ENCODE data around the gene CLMP.

Gene CLMP

DNA sequence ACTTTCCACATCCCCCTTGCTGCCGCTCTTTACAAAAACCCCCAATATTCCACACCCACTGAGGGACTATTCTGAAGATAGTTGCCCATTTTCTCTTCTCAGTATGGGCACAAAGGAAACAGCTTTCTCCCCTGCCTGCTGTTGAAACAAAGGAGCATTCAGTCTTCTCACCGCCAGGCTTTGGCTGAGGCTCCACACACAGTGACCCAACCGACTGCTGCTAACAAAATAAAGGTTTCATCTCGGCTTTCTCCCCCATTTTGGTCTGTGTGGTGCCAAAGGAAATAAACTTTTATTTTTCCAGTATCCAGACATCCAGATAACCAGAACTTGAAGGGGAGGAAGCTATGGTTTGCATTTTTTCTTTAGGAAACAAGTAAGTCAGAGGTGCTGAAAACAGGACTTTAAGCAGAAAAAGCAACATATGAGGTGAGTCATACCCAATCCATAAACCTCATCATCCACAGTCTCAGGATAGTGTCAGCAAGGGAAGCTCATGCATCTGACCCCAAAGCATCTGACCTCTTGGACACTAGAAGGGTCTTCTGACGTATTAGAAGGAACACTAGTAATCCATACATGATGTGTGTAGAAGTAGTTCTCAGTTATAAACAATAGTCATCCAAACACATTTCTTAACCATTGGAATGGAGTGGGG lies 6.4 kb downstream of the CLMP start:
- peak; percentile 79 for DNase-seq

DNA sequence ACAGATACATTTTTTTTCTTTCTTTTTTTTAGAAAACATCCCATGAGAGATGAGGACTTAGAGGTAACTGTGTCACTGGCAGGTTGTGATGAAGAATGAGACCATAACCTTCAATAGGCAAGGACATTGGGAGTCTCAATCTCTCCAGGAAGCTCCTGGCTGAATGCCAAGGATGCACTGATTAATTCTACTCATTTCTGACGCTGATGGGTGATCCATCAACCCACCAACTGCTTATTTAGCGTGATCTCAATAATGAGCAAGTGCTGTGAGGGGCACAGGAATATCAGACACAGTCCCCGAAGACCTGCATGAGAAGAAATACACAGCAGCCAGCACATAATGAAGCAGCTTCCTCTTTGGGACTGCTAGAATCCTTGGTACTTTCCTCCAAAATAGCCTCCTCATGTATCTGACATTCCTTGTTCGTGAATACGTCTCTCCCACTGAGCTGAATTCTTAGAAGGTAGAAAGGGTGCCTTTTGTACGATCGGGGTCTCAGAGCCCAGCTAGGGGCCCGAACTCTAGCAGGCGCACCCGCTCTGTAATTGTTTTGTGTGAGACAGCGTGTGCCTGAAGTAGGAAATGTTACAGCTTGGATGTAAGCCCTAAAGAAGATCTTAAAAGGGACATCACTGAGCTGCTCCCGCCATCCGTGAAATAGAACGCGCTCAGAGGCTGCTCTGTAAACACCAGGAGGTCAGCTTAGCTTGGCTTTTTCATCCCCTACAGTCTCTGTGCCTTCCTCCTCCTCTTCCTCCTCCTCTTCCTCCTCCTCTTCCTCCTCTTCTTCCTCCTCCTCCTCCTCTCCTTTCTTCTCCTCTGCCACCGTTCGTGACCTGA lies 7.2 kb downstream of the CLMP start:
- peak; percentile 62 for DNase-seq

DNA sequence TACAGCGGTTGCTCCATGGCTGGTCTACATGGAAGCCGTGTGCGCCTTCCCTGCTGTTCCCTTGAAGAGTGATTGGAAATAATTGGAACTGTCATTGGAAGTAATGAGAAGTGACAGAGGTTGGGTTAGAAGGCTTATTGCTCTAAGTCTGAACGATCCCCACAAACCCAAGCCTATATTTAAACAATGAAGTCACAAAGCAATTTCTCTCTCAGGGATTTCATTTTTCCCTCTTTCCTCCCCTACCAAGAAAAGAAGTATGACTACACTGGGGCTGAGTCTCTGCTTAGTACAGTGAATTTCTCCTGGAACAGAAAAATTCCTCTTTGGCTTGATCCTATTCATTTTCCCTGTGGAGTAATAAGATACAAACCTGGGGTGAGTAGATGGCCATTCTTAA lies 7.8 kb downstream of the CLMP start:
- DNase-seq = peak; percentile 32

DNA sequence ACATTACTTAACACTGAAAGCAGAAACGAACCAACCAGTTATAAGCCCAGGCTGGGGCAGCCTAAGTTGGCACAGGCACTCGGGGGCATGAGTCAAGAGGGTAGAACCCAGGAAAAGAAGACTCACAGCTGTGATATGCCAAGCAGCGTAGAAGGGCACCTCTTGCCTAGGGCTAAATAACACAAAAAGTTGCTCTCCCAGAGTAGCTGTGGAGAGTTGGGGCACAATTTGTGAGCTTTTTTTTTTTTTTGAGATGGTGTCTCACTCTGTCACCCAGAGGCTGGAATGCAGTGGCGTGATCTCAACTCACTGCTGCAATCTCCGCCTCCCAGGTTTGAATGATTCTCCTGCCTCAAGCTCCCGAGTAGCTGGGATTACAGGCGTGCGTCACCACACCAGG lies 8.8 kb downstream of the CLMP start:
- DNase-seq = no peak

DNA sequence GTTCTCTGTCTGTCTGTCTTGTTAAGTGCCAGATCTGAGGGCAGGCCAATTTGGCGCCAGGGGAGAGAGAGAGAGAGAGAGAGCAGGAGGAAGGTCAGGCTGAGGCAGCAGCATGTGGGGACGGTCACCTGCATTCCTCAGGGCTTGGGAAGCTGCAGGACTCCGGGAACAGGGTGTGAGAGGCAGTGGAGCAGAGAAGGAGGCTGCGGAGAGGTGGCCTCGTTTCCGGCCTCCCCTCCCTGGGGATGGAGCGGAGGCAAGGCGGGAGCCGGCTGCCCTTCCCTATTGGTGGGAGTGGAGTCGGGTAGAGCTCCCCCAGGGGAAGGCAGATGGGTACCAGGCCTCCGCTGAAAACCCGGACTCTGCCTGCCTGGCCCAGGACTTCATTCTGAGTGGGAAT lies 9.7 kb downstream of the CLMP start:
- no peak for DNase-seq

DNA sequence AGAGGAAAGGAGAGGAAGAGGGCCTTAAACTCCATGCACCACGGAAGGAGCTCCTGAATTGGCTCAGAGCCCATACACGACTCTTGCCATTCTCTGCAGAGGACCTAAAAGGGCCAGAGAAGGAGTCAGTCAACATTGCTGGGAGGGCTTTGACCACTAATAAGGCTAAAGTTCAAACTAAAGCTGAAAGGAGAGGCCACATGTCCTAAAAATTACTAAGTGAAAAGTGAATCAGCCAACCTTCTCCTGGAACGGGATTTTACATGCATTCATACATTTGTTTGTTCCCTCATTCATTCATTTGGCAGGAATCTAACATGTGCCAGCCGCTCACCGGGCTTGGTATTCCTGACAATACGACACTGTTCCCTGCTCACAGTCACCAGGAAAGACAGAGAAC lies 10.5 kb downstream of the CLMP start:
- DNase-seq = no peak

DNA sequence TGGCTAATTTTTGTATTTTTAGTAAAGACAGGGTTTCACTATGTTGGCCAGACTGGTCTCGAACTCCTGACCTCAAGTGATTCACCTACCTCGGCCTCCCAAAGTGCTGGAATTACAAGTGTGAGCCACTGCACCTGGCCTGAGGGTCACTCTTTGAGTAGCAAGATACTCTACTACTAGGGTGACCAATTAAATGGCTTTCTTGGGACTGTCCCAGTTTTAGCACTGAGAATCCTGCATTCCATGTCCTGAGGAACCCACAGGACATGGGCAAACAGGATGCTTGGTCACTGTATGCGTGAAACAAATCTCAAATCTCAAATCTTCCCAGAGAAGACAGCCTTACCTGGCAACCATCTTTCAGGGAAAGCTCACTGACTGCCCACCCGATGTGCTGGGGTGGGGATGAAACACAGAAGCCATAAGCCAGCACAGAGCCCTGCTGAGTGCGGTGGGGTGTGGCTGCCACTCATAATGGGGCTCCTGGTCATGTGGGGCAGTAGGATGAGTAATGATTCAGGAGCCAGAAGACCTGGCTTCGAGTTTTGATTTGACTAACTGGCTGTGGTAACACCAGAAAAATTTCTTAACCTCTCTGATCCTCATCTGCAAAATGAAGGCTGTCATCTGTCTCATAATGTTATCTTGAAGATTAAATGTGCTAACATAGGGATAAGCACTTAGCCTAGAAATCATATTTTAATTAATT lies 11.5 kb downstream of the CLMP start:
- no peak for DNase-seq

DNA sequence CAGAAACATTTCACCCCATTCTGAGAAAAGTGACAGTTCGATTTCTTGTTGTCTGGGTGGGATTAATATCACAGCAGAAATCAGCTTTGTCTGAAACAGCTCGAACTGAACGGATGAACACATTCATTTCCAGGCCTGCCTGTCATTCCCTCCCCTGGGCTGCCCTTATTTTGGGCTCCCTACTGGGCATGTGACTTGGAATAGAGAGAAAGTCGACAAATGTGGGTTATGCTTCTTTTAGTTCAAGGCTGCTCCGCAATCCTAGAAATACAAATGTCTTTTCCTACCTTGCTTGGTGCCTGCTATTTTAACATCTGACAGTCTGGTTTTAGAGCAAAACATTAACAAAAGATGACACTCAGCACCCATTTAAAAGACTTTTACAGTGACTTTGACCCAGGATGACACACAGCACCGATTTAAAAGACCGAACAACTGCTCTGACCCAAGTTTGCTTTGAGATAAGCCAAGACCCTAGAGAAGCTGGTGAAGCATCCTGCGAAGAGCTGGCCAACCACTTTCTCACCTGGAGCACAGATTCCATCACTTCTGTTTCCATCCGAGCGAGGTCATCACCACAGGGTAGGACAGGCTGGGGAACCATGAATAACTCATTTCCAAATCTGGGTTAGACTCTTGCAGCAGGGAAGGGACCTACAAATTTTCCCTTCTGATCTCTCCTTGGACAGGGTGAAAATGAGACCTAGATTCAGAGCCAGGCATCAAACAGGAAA lies 13.1 kb downstream of the CLMP start:
- DNase-seq = no peak

DNA sequence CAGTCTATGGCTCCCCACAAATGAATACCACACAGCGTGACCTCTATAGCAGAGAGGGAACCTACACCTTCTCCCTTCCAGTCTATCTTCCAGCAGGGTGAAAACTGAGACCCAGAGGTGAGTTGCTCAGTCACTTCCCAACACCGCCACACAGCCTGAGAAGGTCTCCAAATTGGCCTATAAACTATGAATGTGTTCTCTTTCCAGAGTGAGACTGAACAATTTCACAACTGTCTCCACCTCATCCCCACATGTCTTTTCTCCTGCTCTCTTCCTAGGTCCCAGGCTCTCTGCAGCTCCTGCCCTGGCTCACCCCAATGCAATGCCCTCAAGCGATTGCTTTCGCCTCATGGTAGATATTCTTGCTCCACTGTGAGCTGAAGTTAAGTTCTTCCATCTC lies 14.0 kb downstream of the CLMP start:
- no peak for DNase-seq

DNA sequence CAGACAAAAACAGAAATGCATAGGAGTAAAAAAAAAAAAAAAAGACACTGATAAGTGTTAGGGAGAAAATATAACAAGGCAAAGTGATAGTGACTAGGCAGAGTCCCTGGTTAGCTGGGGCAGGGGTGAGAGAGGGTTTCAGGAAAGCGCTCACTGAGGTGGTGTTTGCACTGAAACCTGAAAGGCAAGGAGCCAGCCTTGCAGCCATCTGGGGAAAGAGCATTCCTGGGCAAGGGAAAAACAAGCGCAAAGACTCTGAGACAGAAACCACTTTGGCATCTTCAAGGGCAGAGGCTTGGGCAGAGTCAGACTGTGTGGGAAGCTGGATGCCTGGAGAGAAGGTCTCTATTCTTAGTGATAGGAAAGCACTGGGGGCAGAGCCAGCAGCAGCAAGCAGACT lies 14.5 kb downstream of the CLMP start:
- no peak for DNase-seq

DNA sequence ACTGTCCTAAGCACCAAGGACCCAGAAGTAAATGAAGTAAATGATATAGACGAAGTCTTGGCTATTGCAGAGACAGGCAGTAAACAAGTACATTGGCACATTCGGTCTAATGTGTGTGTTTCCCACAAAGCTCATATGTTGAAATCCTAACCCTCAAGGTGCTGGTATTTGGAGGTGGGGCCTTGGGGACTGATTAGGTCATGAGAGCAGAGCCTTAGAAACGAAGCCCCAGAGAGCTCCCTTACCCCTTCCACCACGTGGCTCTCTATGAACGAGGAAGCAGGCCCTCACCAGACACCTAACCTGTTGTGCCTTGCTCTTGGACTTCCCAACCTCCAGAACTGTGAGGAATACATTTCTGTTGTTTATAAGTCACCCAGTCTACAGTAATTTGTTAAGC lies 14.9 kb downstream of the CLMP start:
- no peak for DNase-seq

DNA sequence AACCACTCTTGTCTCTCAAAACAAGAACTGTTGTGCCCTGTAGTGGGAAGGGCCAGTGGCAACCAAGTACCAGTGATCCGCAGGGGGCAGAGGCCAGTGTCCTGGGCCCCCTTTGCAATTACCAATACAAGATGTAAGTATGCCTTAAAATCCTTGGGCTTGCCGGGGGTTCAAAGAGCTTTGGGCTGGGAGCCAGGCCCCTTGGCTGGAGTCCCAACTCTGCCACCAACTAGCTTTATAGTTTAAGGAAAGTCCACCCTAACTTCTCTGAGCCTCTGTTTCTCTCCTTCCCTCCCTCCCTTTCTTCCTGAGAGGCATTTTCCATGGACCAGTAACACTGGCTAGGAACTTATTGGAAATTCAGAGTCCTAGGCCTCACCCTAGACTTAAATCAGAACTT lies 15.5 kb downstream of the CLMP start:
- no peak for DNase-seq

DNA sequence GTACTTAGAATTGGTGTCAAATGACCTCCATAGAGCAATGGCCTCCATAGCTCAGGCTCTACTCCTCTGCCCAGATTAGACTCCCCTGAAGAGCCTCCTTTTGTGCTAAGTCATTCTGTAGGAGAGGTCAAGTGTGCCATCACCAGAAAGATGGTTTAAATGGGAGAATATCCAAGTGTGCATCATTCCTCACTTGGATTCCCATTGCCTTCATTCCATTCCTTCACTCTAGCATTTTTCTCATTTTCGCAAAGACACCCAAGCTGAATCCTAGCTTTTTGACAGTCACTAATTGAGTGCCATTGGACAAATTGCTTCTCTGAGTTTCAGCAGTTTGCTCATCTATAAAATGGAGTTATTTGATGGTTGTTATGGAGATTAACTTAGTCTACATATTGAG lies 16.9 kb downstream of the CLMP start:
- peak; percentile 74 for DNase-seq

DNA sequence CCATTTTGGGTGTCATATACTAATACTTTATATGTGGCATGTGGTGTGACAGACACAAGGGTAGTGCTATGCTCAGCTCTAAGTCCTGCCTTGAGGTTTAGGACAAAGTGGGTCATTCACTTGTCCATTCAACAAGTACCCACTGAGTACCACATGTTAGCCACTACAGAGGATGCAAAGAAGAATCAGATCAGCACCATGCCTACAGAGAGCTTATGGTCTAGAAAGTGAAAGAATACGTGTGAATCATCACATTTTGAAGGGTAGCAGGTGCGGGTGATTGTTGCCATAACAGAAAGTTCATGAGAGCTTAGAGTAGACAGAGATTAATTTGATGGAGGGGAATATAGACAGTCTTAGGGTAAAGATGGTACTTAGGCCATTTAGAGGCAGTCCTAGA lies 18.3 kb downstream of the CLMP start:
- no peak for DNase-seq

DNA sequence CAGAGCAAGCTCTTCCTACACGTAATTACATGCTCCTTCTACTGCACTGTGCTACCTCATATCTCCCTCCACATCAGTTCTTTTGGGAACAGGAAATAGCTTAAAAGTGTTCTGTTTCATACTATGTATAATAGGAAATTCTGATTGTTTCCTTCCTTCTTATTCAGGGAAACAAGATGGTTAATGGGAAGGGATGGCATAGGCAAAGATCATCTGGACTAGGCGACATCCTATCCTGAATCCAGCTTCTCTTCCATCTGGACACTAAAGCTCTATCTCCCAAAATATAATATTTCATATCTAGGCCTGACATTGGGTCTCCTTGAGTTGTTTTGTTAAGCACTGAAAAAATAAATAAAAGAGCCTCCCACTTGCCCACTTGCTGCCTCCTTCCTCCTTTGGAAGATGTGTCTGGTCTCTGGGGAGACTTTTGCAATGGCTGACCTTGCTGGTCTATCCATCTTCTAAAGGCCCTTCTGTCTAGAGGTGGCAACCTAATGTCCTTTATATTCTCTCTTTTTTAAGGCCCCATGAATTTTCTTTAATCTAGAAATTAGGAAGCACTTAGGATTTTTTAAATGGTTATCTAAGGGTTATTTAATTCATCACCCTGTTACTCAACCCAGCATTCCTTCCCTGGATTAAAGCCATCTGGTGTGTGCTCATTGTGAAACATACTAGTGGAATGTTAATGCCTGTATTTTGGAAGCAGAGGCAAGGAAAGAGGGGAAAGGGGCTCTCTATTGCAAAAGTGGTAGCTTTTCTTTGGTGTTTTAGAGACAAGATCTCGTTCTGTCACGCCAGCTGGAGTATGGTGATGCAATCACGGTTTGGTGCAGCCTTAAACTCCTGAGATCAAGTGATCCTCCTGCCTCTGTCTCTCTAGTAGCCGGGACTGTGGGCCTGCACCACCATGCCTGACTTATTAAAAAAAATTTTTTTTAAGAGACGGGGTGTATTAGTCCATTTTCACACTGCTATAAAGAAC lies 20.6 kb downstream of the CLMP start:
- peak; percentile 99 for DNase-seq

DNA sequence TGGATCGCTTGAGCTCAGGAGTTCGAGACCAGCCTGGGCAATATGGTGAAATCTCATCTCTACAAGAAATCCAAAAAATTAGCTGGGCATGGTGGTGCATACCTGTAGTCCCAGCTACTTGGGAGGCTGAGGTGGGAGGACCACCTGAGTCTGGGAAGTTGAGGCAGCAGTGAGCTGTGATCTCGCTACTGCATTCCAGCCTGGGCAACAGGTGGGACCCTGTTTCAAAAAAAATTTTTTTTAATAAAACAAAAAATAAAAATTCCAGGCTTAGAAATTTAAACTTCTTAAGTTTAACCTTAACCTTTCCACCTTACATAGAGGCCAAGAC lies 21.2 kb downstream of the CLMP start:
- DNase-seq = no peak

DNA sequence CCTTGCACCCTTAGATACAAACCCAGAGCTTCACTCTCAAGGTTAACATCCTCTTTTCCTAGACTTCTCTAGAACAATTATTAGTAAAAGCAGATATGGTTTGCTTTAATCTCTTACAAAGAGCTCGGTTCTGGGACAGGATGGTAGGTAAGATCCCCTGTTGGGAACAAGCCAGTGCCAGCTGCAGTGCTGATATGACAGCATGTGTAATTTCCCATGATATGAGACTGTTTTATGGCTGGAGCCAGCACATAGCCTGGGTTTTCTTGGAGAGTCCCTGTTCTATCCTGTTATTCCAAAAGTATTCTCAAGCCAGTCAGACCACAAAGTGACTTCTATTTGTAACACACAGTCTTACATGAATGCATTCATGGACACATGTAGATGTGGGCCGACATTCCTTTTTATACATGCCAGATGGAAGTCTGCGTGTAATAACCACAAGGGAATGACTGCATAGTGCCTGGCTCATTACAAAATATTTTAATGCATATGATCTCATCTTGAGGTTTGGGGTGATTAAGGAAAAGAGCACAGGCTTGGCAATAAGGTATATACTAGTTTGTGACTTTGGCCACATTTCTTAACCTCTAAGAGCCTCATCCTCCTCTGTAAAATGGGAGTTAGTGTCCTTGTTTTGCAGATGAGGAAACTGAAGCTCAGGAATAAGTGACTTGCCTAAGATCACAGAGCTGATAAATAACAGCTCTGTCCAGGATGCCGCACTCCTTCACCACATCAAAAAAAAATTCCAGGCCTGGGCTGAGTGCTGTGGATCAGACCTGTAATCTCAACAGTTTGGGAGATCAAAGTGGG lies 21.8 kb downstream of the CLMP start:
- DNase-seq = peak; percentile 98

DNA sequence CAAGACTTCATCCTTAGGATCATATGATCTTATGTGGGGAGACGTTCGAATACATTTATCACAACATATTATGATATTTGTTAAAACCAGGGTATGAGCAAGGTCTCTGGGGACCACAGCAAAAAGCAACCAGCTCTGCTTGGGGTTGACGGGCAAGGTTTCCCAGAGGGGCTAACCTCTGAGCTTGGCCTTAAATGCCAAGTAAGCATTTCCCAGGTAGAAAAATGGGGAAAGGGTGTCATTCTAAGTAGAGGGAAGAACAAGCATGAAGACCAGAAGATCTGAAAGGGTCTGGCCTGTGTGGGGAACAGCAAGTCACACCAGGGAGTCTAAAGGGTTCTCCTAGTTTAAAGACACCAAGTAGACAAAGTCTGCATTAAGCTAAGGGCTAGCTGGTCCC lies 24.1 kb downstream of the CLMP start:
- DNase-seq = no peak

DNA sequence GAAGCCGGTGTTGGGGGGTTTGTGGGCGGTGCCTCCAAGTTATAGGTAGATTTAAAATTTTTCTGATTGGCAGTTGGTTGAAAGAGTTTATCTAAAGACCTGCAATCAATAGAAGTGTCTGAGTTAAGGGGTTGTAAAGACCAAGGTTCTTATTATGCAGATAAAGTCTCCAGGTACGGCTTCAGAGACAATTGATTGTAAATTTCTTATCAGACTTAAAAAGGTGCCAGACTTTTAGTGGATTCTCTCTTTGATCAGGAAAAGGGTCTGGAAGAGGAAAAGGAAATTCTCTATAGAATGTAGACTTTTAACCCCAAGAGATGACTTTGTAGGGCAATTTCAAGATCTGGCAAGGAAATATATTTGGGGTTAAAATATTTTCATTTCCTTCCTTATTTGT lies 25.2 kb downstream of the CLMP start:
- no peak for DNase-seq

DNA sequence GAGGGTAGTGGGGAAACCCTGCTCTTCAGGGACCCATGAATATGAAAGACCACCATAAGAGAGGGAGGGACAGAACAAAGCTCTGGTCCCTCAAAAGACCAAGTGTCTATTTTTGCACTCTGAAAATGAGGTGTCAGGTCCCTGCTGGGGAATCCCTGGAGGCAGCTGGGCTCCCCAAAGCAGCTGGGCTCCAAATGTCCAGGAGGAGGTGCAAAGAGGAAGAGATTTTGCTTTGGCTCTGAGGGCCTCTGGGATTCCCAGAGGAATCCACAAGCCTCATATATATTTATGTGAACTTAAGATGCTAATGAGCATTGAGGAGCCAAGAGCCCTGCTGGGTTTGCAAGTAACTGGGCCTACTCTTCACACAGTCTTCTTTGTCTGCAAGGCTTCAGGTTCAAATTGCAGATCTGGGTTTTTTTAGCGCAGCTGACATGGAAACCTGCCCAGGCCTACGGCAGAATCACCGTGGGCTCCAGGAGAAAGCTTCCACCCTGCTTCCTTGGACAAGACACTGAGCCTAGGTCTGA lies 26.0 kb downstream of the CLMP start:
- no peak for DNase-seq

DNA sequence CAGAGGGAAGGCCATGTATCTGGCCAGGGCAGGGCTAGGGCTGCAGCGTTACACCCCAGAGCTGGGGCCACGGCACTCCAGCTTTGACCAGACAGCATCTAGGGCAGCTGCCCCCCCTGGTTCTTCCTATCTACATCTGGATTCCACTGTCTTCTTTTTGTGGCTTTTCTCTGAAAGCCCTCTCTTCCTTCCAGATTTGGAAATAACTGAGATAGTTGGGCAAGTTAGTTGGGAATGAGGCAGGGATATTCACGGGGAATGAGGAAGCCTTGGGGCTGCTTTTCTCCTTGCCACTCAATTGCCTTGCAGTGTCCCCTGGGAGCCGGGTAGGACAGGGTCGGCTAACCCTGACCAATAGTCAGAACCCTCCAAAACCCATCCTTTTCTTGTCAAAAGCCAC lies 26.8 kb downstream of the CLMP start:
- DNase-seq = peak; percentile 53
